ENCODE results near the gene PEPD. TPM values are rescaled to one million over a fixed set of nuclear protein-coding genes. Genes with fewer than 3 reads are reported as not detected.

PEPD gene
- total and polyA plus RNA-seq, 2 of the 4 experiments (the other 2 are of a cell fraction) = 36.7 to 88.4 TPM

GRCh38 chr19:33344573-33344925 lies 177.0 kb downstream of the PEPD start:
- in situ Hi-C loops (cut with MboI; ENCODE audit: low sequenced_read_pairs) = no loop called here
- Histone ChIP-seq H2AFZ (replicated peaks; ENCODE audit: low read length, poor library complexity) (no peak overlapping the region), H4K20me1 (ENCODE audit: insufficient read depth, low read length) (no peaks in the 10 kb centered on the region), H3K27ac (ENCODE audit: insufficient read depth, low read length) (no peak overlapping the region), H3K23ac (ENCODE audit: low read depth, low read length) (no peak overlapping the region), H3K9me3 (ENCODE audit: control insufficient read depth, insufficient read depth, low read length) (no peaks in the 10 kb centered on the region), H2BK5ac (ENCODE audit: low read depth, low read length, poor library complexity, severe bottlenecking) (no peak overlapping the region), H4K91ac (ENCODE audit: insufficient read depth, low read depth, low read length) (no peak overlapping the region), H3K56ac (ENCODE audit: extremely low read depth, insufficient read depth, low read length) (no peak overlapping the region), H2AK5ac (ENCODE audit: low read depth, low read length) (no peak overlapping the region), H2BK15ac (ENCODE audit: low read depth, low read length) (no peak overlapping the region), H2BK20ac (ENCODE audit: low read depth, low read length) (no peak overlapping the region), H3K9ac (ENCODE audit: low read depth, low read length) (no peak overlapping the region), H3K79me1 (ENCODE audit: low read depth in 1 of 2, low read length in 2 of 2) (no peaks in the 10 kb centered on the region), H2BK120ac (ENCODE audit: low read depth, low read length) (no peak overlapping the region), H3K14ac (replicated peaks; ENCODE audit: low read depth, low read length) (no peak overlapping the region), H4K5ac (ENCODE audit: low read depth, low read length) (no peak overlapping the region), H2AK9ac (replicated peaks; ENCODE audit: low read depth, low read length, poor library complexity) (no peak overlapping the region), H3K4me2 (ENCODE audit: low read depth, low read length) (no peak overlapping the region), H3K36me3 (ENCODE audit: control insufficient read depth, insufficient read depth, low read length) (no peaks in the 10 kb centered on the region), H3K18ac (ENCODE audit: low read depth, low read length) (no peak overlapping the region), H4K8ac (ENCODE audit: low read depth in 2 of 2, low read length in 2 of 2) (no peak overlapping the region), H3K27me3 (ENCODE audit: control insufficient read depth, insufficient read depth, low read length) (peaks cover 6% of the 10 kb centered on the region), H3K4me3 (ENCODE audit: insufficient read depth, low read depth, low read length) (no peak overlapping the region), H3K4ac (ENCODE audit: low read depth, low read length) (no peak overlapping the region), H3K9me1 (ENCODE audit: insufficient read depth, low read length) (no peaks in the 10 kb centered on the region), H3K4me1 (ENCODE audit: control insufficient read depth, insufficient read depth, low read length) (no peaks in the 10 kb centered on the region)
- dilution Hi-C loops (cut with HindIII; ENCODE audit: low sequenced_read_pairs, unreplicated experiment) = no loop called here
- no CpG with 5 or more reads among the region's 4 CpGs for WGBS, 2 experiments (ENCODE audit: extremely low coverage in 2 of 2, insufficient read length in 1 of 2)
- intact Hi-C loops (cut with micrococcal nuclease) = no loop called here
- DNase-seq (no peak), ATAC-seq (ENCODE audit: low read depth) (no peak)
- ChIA-PET POLR2A (ENCODE audit: unreplicated experiment) (interaction anchor here (0.6 kb wide), 1 partner anchor 231 kb away, joined by 3 read pairs; no protein-coding TSS in a partner anchor), CTCF (no interaction called here)
- no peak for TF ChIP-seq ELK1 (IDR thresholded peaks at IDR 0.05; ENCODE audit: borderline replicate concordance, low read depth, low read length)
- TF ChIP-seq POLR2A (IDR thresholded peaks at IDR 0.05; ENCODE audit: low read depth, low read length) = no peak
- no peak for TF ChIP-seq USF2 (IDR thresholded peaks at IDR 0.05; ENCODE audit: low read depth, low read length)
- TF ChIP-seq MXI1 (IDR thresholded peaks at IDR 0.05; ENCODE audit: borderline replicate concordance, low read depth, low read length) = no peak
- no peak for TF ChIP-seq RAD21 (IDR thresholded peaks at IDR 0.05; ENCODE audit: low read length)
- no peak for TF ChIP-seq BHLHE40 (IDR thresholded peaks at IDR 0.05; ENCODE audit: low read depth, low read length)
- TF ChIP-seq RCOR1 (IDR thresholded peaks at IDR 0.05; ENCODE audit: insufficient replicate concordance, low read length) = no peak
- no peak for TF ChIP-seq SMC3 (IDR thresholded peaks at IDR 0.05; ENCODE audit: low read depth, low read length)
- no peak for TF ChIP-seq MAFK (IDR thresholded peaks at IDR 0.05; ENCODE audit: low read depth, low read length)
- no peak for TF ChIP-seq MAZ (IDR thresholded peaks at IDR 0.05; ENCODE audit: borderline replicate concordance, low read depth, low read length)
- BruUV-seq (replicated peaks) = no TSS peak
